HG02642 (cell line): ENCODE measurements around the gene PEX1.
"Not testable (repeated sequence)": the region's sequence is repeated elsewhere in the genome, so short reads cannot be mapped to it uniquely, and the experiment has no call there.

ENCODE experiments used
- ATAC-seq: cut with Tn5 transposase; IDR thresholded peaks from one replicate; pipeline ENCODE4 v1.9.1; 2021; ENCODE audit warnings: mild to moderate bottlenecking; ENCODE audit not compliant: unreplicated experiment, poor library complexity

Gene PEX1

DNA sequence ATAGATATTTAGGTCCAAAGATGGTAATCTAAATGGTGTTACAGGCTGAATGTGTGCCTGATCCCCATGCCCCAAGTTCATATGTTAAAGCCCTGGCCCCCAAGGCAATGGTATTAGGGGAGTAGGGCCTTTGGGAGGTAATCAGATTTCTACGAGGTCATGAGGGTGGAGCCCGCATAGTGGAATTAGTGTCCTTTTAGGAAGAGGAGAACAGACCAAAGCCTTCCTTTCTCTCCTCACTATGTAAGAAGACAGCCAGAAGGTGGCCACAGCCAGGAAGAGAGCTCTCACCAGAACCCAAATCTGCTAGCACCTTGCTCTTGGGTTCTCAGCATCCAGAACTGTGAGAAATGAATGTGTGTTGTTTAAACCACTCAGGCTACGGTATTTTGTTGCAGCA, 65.8 kb downstream of the PEX1 start:
- no peak for ATAC-seq

DNA sequence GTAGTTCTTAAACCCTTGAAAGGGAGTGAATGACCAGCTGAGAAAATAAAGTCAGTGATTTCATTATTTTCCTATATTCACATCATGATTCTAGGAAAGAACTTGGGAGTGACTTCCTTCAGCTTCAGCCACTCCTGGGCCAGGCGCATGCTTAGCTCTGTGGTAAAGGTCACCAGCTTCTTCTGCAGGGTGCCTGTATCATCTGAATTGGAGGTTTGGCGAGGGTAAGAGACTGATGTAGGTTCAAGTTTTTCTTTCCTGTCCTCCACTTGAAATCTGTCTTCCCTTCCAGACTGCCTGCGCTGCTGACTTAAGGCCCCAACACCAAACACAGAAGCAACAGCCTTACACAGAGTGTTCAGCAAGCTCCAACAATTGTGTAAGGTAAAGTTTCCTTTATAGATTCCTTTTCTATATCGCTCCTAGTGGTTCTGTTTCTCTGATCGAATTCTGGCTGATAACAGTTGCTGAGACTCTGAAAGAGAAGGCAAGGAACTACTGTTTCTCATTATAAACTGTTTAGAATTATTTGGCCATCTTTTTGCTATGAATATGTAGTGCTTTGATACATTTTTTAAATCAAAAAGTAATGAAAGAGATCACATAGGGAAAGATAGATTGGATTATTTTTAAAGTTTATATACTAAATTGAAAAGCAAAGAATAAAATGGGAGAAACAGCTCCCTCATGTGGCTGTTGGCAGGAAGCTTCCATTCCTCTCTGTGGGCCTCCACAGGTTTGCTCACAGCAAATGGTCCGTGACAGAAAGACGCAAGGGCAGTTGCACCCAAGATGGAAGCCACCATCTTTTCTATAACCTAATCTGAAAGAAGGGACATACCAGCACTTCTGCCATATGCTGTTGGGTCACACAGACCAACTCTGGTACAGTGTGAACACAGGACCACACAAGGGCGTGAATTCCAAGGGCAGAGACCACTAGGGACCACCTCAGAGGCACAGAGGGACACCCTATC, 67.0 kb downstream of the PEX1 start:
- peak; percentile 76 for ATAC-seq

DNA sequence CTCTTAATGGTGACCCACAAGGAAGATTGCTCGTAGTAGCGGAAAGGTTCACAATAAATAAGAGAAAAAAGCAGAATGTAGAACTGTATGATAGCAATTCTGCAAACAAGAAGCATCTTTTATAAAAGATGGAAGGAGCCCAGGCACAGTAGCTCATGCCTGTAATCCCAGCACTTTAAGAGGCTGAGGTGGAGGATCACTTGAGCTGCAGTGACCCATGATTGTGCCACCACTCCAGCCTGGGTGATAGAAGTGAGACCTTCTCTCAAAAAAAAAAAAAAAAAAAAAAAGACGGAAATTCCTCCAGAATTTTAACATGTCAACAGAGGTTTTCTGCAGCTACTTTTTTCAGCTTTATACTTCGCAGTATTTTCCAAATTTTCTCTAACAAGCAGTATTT, 67.8 kb downstream of the PEX1 start:
- ATAC-seq: no peak

DNA sequence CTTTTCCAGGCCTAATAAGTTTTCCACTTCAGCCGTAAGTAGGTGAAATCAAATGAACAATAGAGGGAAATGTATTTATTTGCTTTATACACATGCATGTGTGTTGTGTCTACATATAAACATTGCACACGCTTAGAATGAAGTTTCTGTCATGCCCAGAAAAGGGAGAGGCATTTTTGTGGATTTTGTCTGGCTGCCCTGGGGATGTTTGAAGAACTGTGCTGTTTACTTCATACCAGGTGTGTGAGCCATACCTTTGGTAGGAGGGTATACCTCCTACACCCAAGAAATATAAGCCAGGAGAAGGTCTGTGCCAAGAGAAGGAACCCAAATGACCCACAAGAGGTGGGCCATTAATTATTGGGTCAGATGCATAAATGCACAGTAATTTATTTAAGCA, 68.2 kb downstream of the PEX1 start:
- no peak for ATAC-seq

DNA sequence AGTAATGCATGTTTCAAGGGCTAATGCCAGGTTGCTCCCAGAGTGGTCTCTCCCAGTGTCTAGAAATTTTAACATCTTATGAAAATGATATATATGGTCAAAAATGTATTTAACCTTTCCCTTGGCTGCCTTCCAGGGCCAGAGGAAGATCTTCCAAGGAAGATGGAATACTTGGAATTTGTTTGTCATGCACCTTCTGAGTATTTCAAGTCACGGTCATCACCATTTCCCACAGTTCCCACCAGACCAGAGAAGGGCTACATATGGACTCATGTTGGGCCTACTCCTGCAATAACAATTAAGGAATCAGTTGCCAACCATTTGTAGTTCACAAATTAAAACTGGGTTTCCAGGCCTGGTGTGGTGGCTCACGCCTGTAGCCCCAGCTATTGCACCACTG, 72.1 kb downstream of the PEX1 start:
- no peak for ATAC-seq

DNA sequence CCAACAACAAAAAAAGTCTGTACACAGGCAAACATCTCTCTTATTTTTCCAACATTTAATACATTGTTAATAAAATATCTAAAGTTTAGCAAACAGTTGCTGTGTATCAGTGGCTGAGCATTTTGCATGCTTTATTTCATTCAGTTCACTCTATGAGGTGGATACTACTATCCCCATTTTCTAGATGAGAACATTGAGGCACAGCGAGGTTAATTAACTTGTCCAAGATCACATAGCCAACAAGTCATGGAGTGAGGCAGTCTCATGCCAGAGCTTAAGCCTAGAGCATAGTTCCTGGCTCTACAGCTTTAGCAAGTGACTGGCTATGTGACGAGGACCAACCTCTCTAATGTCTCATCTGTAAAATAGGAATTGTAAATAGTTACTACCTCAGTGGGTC, 76.7 kb downstream of the PEX1 start:
- ATAC-seq: no peak

DNA sequence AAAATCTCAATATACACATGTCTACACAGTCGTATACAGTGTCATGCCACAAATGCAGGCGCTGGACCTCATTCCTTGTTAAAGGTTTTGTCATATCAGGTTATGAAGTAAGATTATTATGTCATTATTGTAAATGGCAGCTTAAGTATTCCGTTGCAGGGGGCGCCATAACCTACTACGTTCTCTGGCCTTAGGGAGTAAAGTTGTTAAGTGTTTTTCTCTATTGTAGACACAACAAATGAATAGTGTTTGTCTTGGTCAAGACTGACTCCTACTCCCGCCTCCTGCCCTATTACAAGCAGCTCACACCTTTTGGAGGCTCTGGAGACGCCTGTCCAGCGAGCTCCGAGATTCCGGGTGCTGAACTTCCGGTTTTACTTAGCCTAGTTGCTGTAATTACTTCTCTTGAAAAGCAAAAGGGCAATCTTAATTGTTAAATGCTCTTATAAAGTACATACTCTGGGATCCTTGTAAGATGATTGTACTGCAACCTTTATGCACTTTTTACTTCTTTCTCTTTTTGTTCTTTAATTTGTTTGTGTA, 80.0 kb downstream of the PEX1 start:
- ATAC-seq: peak; percentile 47

DNA sequence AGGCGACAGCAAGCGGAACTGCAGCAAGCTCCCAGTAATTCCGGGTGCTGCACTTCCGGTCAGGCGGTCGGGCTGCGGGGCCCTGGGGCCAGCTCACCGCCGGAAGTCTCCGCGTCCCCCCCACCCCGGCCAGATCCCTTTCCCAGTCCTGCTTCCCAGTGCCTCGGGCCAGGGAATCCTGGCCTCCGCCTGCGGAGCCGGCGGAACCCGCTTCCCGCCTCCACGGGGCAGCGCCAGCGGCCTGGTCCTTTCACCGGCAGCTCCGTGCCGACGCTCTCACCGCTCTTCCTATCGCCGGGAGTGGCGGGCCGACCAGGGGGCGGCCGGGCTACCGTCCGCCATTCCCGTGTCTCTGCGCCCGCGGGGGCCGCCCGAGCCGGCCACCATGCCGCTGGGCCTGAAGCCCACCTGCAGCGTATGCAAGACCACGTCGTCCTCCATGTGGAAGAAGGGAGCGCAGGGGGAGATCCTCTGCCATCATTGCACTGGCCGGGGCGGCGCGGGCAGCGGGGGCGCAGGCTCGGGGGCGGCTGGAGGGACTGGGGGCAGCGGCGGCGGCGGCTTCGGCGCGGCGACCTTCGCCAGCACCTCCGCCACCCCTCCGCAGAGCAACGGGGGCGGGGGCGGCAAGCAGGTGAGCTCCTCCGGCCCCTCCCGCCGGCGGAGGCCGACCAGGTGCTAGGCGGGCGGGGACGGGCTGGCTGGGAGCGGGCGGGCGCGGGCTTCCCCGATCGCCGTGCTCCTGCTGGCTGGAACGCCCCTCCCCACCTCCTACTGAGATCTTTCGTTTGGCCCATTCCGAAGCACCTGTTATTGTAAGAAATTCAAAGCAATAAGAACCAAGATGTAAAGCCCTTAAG, 80.7 kb downstream of the PEX1 start, which contains the start of gene GATAD1:
Gene GATAD1 (plus strand): TSS at position 138 of the 860 bp plus-strand sequence. CDS start 248 bp downstream, at position 386.
- peak; percentile 88 for ATAC-seq

DNA sequence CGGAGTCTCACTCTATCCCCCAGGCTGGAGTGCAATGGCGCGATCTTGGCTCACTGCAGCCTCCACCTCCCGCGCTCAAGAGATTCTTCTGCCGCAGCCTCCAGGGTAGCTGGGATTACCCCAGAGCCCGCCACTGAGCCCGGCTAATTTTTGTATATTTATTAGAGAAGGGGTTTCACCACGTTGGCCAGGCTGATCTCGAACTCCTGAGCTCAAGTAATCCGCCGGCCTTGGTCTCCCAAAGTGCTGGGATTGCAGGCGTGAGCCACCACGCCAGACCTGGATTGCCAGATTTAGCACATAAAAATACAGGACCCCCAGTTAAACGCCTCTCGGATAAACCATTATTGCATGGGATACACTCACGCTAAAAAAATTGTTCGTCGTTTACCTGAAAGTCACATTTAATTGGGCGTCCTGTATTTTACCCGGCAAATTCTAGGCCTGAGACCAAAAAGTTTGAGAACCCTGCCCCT, 81.4 kb downstream of the PEX1 start:
- ATAC-seq: no peak

DNA sequence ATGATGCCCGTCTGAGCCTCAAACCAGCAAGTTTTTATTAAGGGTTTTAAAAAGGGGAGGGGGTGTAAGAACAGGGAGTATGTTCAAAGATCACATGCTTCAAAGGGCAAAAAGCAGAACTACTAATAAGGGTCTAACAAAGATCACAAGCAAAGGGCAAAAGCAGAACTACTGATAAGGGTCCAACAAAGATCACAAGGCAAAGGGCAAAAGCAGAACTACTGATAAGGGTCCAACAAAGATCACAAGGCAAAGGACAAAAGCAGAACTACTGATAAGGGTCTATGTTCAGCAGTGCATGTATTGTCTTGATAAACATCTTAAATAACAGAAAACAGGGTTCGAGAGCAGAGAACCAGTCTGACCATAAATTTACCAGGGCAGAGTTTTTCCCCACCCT, 85.6 kb downstream of the PEX1 start:
- not testable (repeated sequence) for ATAC-seq

DNA sequence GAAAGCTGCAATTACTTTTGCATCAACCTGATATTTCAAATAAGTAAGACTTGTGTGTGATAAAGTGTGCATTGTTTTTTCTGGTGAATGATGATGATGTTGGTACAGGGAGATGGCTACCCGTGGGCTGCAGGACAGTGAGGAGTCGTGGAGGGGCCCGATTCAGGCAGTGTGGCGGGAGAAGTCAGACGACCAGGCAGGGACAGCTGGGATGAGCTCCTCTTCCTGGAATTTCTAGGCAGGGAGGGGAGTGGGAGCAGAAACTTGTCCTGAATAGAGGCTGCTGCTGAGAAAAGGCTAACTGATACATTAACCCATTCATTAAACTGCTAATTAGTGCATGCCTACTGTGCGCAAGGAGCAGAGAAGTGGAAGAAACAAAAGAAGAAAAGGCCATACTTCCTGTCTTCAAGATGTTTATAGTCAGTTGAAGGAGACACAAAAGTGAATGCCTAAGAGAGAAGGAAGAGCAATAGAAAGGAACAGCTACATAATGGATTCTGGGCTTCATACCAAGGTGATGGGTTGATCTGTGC, 90.3 kb downstream of the PEX1 start:
- ATAC-seq: no peak
